ENCODE measurements around the gene RGS11. TPM values are rescaled to one million over a fixed set of nuclear protein-coding genes. Genes with fewer than 3 reads are reported as not detected.
A peak's percentile ranks its signal among the peaks of the same experiment; 100 is the strongest.

Gene RGS11
- total RNA-seq, 1 experiment from 2014 or later: 2.9 TPM

GRCh38 chr16:252366-253337, 23.1 kb downstream of the RGS11 start:
- Mint-ChIP-seq H3K27me3 (ENCODE audit: low read depth) (no peaks in the 10 kb centered on the region), H3K4me1 (no peaks in the 10 kb centered on the region), H3K4me3 (no peak overlapping the region), H3K9me3 (no peaks in the 10 kb centered on the region), H3K27ac (peak overlapping the region in 2 of 3 experiments; percentile 30 to 82; a peak in 2 of 7 replicates), H3K36me3 (ENCODE audit: insufficient read depth in 1 of 3, low read depth in 3 of 3) (peaks cover 12 to 50% (median 43%) of the 10 kb centered on the region in 3 experiments; a peak in 6 of 7 replicates)
- no peak overlapping the region for H3K14ac ChIP-seq (ENCODE audit: insufficient read depth, low read length)
- H3K9me3 ChIP-seq (ENCODE audit: control insufficient read depth, low read depth, low read length): no peaks in the 10 kb centered on the region
- H3K23ac ChIP-seq (ENCODE audit: insufficient read length, low read depth, low read length): no peak overlapping the region
- DNase-seq: no peak
- no peak overlapping the region for H3K4me2 ChIP-seq (ENCODE audit: insufficient read depth, insufficient read length, low read length)
- H2BK5ac ChIP-seq (ENCODE audit: insufficient read length, low read length): no peak overlapping the region
- H4K8ac ChIP-seq (replicated peaks; ENCODE audit: insufficient read length, low read depth, low read length): no peak overlapping the region
- no peak overlapping the region for H2AFZ ChIP-seq (ENCODE audit: low read length)
- no peak overlapping the region for H3T11ph ChIP-seq (ENCODE audit: low read length)
- H3K23me2 ChIP-seq (ENCODE audit: insufficient read length, low read depth, low read length, poor library complexity, severe bottlenecking): no peaks in the 10 kb centered on the region
- H3K56ac ChIP-seq (ENCODE audit: insufficient read length, low read depth, low read length): no peak overlapping the region
- no peaks in the 10 kb centered on the region for H3K4me1 ChIP-seq (ENCODE audit: insufficient read depth, low read length)
- no peak overlapping the region for H4K91ac ChIP-seq (ENCODE audit: insufficient read length, low read depth, low read length)
- no peak overlapping the region for H4K5ac ChIP-seq (ENCODE audit: insufficient read length, low read depth, low read length)
- no peak overlapping the region for H2BK120ac ChIP-seq (ENCODE audit: low read depth, low read length, poor library complexity, severe bottlenecking)
- no peaks in the 10 kb centered on the region for H3K79me2 ChIP-seq (ENCODE audit: insufficient read depth, low read length)
- H2BK12ac ChIP-seq (ENCODE audit: insufficient read length, low read depth, low read length): no peak overlapping the region
- H3K18ac ChIP-seq (ENCODE audit: insufficient read length, low read depth, low read length): no peak overlapping the region
- H3K4ac ChIP-seq (ENCODE audit: low read depth, low read length): no peak overlapping the region
- no peak overlapping the region for H2BK15ac ChIP-seq (ENCODE audit: low read depth, low read length)
- H2BK20ac ChIP-seq (ENCODE audit: low read depth, low read length, poor library complexity, severe bottlenecking): no peak overlapping the region
- no peaks in the 10 kb centered on the region for H3K27me3 ChIP-seq (ENCODE audit: insufficient read depth, low read length)
- H3K27ac ChIP-seq (ENCODE audit: insufficient read length, low read depth, low read length): no peak overlapping the region
- no CpG with 5 or more reads among the region's 30 CpGs for WGBS (ENCODE audit: extremely low coverage, insufficient read length, low lambda C conversion rate)
- H4K20me1 ChIP-seq (ENCODE audit: control insufficient read depth, insufficient read depth, insufficient read length): no peaks in the 10 kb centered on the region
- no peak overlapping the region for H3K9ac ChIP-seq (ENCODE audit: extremely low read depth, insufficient read length, low read length)
- TF ChIP-seq CTCF (conservative IDR thresholded peaks at IDR 0.05): no peak
- no peaks in the 10 kb centered on the region for H3K79me1 ChIP-seq (ENCODE audit: insufficient read depth, low read depth, low read length, poor library complexity, severe bottlenecking)
- H2AK5ac ChIP-seq (ENCODE audit: insufficient read length, low read length): no peak overlapping the region
